Left ventricle myocardium inferior (tissue), 1 donor: ENCODE data around the gene ALDH1L1. TPM values are rescaled to one million over a fixed set of nuclear protein-coding genes. Genes with fewer than 3 reads are reported as not detected.

Source experiments
- DNase-seq: peaks from one replicate; pipeline ENCODE4 v3.0.0-alpha.2; 2020
- H3K27ac ChIP-seq: fragments of 200-600 bp; replicated peaks from 2 replicates; pipeline ENCODE4 v1.8.0; 2021
- H3K27me3 ChIP-seq: fragments of 200-600 bp; 2 replicates; pipeline ENCODE4 v1.8.0; 2021; ENCODE audit warnings: low read depth
- H3K36me3 ChIP-seq: fragments of 200-600 bp; 2 replicates; pipeline ENCODE4 v1.8.0; 2021
- H3K4me1 ChIP-seq: fragments of 200-600 bp; 2 replicates; pipeline ENCODE4 v1.8.0; 2021
- H3K4me3 ChIP-seq: fragments of 200-600 bp; 2 replicates; pipeline ENCODE4 v1.8.0; 2021; ENCODE audit warnings: mild to moderate bottlenecking, moderate library complexity
- H3K9me3 ChIP-seq: fragments of 200-600 bp; replicated peaks from 2 replicates; pipeline ENCODE4 v1.8.0; 2021
- intact Hi-C: fragments of 100-400 bp; cut with micrococcal nuclease; formaldehyde crosslinking; loops from one replicate; pipeline ENCODE4 v1.11.0; 2022
- total RNA-seq: library from RNA; stranded (reverse); fragmentation: NEBNext Ultra II Directional; extraction: Animal tissue kit (Norgen Biotek cat#: 25700); gene quantifications from one replicate; pipeline ENCODE4 v1.2.1, GENCODE V29; 2021
- TF ChIP-seq, protein P1 (sequence below): fragments of 200-600 bp; IDR thresholded peaks from 2 replicates; pipeline ENCODE4 v1.8.0; 2021; ENCODE audit warnings: antibody characterized with exemption, mild to moderate bottlenecking, borderline replicate concordance
- donor health status: DM: no; HTN: yes; CAD: no; lungs with severe emphysema.

The ALDH1L1 gene
- total RNA-seq, 1 donor from 2014 or later, result 24.3 TPM

DNA sequence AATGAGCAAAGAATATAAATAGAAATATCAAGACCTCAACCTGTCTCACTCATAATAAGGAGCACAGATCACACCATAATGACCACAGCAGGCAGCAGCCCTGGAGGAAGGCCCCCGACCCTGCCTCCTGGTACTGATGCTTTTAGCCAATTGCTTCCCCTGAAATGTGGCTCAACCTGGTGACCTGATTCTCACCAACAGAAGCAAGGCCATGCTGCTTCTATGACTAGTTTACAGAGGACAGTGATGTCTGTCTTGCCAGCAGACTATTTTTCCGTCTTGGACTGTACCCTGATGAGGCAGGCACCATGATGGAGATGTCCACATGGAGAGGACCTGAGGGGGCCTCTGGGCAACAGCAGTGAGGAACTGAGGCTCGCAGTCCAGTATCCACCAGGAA, 114.5 kb downstream of the ALDH1L1 start:
- Histone ChIP-seq H3K4me3 (no peak overlapping the region), H3K36me3 (peaks cover 25% of the 10 kb centered on the region), H3K9me3 (no peaks in the 10 kb centered on the region), H3K27ac (no peak overlapping the region), H3K27me3 (no peaks in the 10 kb centered on the region), H3K4me1 (peaks cover 11% of the 10 kb centered on the region)
- TF ChIP-seq, protein P1, sequence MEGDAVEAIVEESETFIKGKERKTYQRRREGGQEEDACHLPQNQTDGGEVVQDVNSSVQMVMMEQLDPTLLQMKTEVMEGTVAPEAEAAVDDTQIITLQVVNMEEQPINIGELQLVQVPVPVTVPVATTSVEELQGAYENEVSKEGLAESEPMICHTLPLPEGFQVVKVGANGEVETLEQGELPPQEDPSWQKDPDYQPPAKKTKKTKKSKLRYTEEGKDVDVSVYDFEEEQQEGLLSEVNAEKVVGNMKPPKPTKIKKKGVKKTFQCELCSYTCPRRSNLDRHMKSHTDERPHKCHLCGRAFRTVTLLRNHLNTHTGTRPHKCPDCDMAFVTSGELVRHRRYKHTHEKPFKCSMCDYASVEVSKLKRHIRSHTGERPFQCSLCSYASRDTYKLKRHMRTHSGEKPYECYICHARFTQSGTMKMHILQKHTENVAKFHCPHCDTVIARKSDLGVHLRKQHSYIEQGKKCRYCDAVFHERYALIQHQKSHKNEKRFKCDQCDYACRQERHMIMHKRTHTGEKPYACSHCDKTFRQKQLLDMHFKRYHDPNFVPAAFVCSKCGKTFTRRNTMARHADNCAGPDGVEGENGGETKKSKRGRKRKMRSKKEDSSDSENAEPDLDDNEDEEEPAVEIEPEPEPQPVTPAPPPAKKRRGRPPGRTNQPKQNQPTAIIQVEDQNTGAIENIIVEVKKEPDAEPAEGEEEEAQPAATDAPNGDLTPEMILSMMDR, result no peak
- DNase-seq, result no peak
- intact Hi-C loops, result no loop called here

DNA sequence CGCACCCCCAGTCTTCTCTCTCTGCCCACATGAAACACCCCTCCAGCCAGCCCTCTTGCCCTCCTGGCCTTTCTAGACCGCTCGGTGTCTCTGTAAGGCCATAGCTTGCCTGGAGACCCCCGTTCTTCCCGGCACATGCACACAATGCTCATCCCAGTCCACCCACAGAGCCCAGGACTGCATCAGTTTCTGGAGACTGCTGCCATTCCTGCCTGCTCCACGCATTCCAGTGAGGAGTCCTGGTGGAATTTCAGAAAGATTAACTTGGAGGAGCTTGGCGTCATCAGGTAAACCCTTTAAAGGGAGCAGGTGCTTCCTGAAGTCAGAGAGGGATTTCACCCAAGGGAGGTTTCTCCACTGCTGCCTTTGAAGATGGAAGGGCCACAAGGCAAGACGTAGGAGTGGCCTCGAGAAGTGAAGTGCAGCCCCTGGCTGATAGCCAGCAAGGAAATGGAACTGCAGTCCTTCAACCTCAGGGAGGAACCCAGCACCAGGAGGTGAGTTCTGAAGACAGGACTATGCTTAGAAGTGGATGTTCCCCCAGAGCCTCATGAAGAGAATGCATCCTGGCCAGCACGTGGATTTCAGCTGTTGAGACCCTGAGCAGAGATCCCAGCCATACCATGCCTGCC, 115.6 kb downstream of the ALDH1L1 start:
- Histone ChIP-seq H3K27me3 (no peaks in the 10 kb centered on the region), H3K36me3 (peaks cover 29% of the 10 kb centered on the region), H3K4me1 (peaks cover 14% of the 10 kb centered on the region), H3K9me3 (no peaks in the 10 kb centered on the region), H3K4me3 (no peak overlapping the region), H3K27ac (no peak overlapping the region)
- TF ChIP-seq, protein P1, result no peak
- no peak for DNase-seq
- intact Hi-C loops, result no loop called here

DNA sequence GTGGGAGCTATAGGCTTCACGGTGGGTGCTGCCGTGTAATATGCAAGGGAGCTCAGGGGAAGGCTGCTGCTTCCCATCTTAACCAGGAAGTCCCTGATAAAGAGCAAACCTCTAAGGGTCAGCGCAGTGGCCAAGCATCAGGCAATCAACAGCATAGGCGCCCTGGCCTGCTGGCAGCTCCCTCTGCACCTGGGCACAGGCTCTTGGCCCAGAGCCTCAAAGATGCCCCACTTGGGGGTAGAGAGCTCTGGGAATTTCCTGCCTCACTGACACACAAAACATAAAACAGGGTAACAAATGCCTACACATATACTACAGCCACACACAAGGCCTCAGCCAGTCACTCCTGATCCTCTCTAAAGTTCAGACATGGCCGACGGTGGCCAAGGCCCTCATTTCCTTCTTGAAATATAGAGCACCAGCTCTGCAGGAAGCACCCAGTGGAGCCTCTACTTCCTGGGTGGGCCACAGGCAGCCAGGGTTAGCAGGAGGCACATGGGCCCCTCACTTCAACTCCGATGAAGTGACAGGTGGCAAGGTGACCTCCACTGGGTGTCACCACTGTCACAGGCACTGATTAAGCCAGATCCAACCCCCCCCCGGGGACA, 116.9 kb downstream of the ALDH1L1 start:
- no peaks in the 10 kb centered on the region for H3K9me3 ChIP-seq
- intact Hi-C loops, result no loop called here
- TF ChIP-seq, protein P1, result no peak
- H3K27me3 ChIP-seq, result no peaks in the 10 kb centered on the region
- peaks cover 29% of the 10 kb centered on the region for H3K36me3 ChIP-seq
- peaks cover 19% of the 10 kb centered on the region for H3K4me1 ChIP-seq
- no peak overlapping the region for H3K4me3 ChIP-seq
- no peak overlapping the region for H3K27ac ChIP-seq
- no peak for DNase-seq

DNA sequence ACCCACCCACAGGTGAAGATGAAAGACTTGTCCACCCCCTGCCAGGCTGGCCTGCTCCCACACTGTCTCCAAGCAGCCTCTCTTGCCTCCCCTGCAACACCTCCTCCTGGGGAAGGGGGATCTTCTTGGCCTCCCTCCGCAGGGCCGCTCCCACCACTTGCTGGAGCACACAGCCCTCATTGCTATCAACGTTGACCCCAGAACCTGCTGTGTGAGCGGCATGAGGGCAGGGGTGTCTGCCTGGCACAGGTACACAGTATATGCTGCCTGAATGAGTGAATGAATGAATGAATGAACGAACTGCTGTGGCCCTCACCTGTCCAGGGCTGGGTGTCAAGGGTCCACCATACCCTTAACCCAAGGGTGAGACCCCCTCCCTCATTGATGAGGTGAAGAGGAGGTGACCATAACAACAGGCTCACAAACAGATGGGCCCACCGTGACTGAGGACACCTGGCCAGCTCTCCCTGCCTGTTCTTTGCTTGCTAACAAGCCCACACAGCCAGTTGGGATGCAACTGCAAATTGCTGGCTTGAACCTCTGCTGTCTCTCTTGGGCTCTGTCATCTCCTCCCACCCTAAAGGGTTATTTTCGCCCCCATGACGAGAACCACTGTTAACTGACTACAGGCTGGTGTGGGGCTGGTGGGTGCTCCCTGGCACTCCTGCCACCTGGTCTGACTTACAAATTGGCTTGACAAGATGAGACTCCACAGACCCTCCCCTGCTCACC, 118.9 kb downstream of the ALDH1L1 start:
- intact Hi-C loops, result no loop called here
- H3K4me3 ChIP-seq, result no peak overlapping the region
- peak overlapping the region; percentile 83 for H3K27ac ChIP-seq
- H3K4me1 ChIP-seq, result peaks cover 38% of the 10 kb centered on the region
- H3K27me3 ChIP-seq, result no peaks in the 10 kb centered on the region
- peaks cover 16% of the 10 kb centered on the region for H3K36me3 ChIP-seq
- TF ChIP-seq, protein P1, result no peak
- H3K9me3 ChIP-seq, result no peaks in the 10 kb centered on the region
- no peak for DNase-seq

DNA sequence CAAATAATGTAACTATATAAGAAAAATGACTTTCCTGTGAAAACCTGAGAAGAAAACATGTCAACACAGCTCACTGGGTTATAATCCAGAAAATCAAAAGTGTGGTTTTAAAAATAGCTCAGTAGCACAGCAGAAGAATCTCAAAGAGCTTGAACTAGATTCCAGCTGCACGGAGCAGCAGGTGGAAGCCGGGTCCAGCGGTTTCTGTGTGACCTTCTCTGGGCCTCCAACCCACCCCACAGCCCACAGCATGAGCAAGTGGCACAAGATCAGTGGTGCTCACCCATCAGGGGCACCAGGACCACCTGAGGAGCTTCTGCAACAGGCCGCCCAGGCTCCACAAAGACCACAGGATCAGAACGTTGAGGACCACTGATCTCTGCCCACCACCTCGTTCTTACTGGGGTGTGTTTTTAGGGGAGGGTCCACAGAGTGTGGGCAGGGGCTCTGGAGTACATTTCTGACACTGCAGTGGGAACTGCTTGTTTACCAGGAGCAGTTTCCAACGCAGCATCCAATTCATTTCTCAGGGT, 119.7 kb downstream of the ALDH1L1 start:
- Histone ChIP-seq H3K9me3 (no peaks in the 10 kb centered on the region), H3K27me3 (no peaks in the 10 kb centered on the region), H3K36me3 (peaks cover 8% of the 10 kb centered on the region), H3K4me1 (peaks cover 46% of the 10 kb centered on the region), H3K4me3 (no peak overlapping the region), H3K27ac (peak overlapping the region; percentile 83)
- intact Hi-C loops, result no loop called here
- no peak for DNase-seq
- TF ChIP-seq, protein P1, result no peak
